K562 (cell line): ENCODE data around the gene ZNF319. TPM values are rescaled to one million over a fixed set of nuclear protein-coding genes. Genes with fewer than 3 reads are reported as not detected.
A peak's percentile ranks its signal among the peaks of the same experiment; 100 is the strongest.

Experiments
- CREB1 ChIP-seq, 2 experiments: sonication (generic) in 1 of 2; formaldehyde crosslinking in 1 of 2; IDR thresholded peaks; 2 replicates each; pipeline versions ENCODE4 v1.6.1 to v1.8.0; 2012 to 2022; ENCODE audit warnings: inconsistent platforms in 1 of 2, mild to moderate bottlenecking in 1 of 2, missing genetic modification reagents in 1 of 2, moderate library complexity in 1 of 2
- FOXJ2 ChIP-seq: fragments of 200-800 bp; sonication (Bioruptor generic); IDR thresholded peaks from 2 replicates; pipeline ENCODE4 v1.6.1; 2016; ENCODE audit warnings: missing genetic modification characterization, missing compliant biosample characterization
- GTF2B ChIP-seq: IDR thresholded peaks from 2 replicates; pipeline ENCODE4 v1.6.1; 2011; ENCODE audit not compliant: insufficient read length; ENCODE audit errors: extremely low read depth
- GTF2F1 ChIP-seq: IDR thresholded peaks from 2 replicates; pipeline ENCODE4 v1.6.1; 2011; ENCODE audit warnings: low read depth, low read length, improper control_type of control experiment
- HCFC1 ChIP-seq: IDR thresholded peaks from 2 replicates; pipeline ENCODE4 v1.6.1; 2012; ENCODE audit warnings: low read depth, low read length, improper control_type of control experiment
- HDAC1 ChIP-seq, 2 experiments: fragments of 450-650 bp; IDR thresholded peaks; 2 replicates each; pipeline ENCODE4 v1.6.1; 2016 to 2017; ENCODE audit warnings: inconsistent platforms in 1 of 2, mild to moderate bottlenecking in 1 of 2, moderate library complexity in 1 of 2
- MCM7 ChIP-seq, 2 experiments: fragments of 450-650 bp; IDR thresholded peaks; 2 replicates each; pipeline ENCODE4 v1.6.1; 2016 to 2018
- MLLT1 ChIP-seq, 2 experiments: fragments of 450-650 bp; IDR thresholded peaks; 2 replicates each; pipeline ENCODE4 v1.6.1; 2016
- MYC ChIP-seq, 2 experiments: fragments of 250-450 bp in 1 of 2; sonication (Bioruptor Pico) in 1 of 2; IDR thresholded peaks; 2 replicates each; pipeline versions ENCODE4 v1.5.1 to v1.6.1; 2012 to 2021; ENCODE audit warnings: low read depth in 2 of 2, borderline replicate concordance in 1 of 2, improper control_type of control experiment in 1 of 2, low read length in 1 of 2, mild to moderate bottlenecking in 1 of 2, moderate library complexity in 1 of 2
- PCBP1 ChIP-seq: fragments of 200-400 bp; formaldehyde crosslinking; IDR thresholded peaks from 2 replicates; pipeline ENCODE4 v1.6.1; 2018; ENCODE audit warnings: mild to moderate bottlenecking, low read depth, low read length; ENCODE audit not compliant: poor library complexity, severe bottlenecking
- PTRF ChIP-seq: fragments of 450-650 bp; IDR thresholded peaks from 2 replicates; pipeline ENCODE4 v1.6.1; 2016; ENCODE audit warnings: mild to moderate bottlenecking, missing genetic modification characterization, missing compliant biosample characterization
- RNF2 ChIP-seq: sonication (generic); IDR thresholded peaks from 2 replicates; pipeline ENCODE4 v1.6.1; 2016
- THAP12 ChIP-seq: fragments of 250-450 bp; sonication (Bioruptor Pico); IDR thresholded peaks from 2 replicates; pipeline ENCODE4 v1.9.0; 2021; ENCODE audit warnings: mild to moderate bottlenecking, inconsistent platforms
- ZBTB26 ChIP-seq: fragments of 450-650 bp; formaldehyde crosslinking; IDR thresholded peaks from 2 replicates; pipeline ENCODE4 v1.4.0; 2022; ENCODE audit warnings: missing genetic modification characterization
- ZNF699 ChIP-seq: fragments of 250-450 bp; sonication (Bioruptor Pico); IDR thresholded peaks from 2 replicates; pipeline ENCODE4 v1.8.0; 2021; ENCODE audit warnings: mild to moderate bottlenecking, moderate library complexity; ENCODE audit not compliant: insufficient replicate concordance
- polyA plus RNA-seq, 8 experiments: library from polyadenylated mRNA; depleted of rRNA in 4 of 8; stranded (reverse) in 5 of 8; unstranded in 3 of 8; fragments of >200 nt; fragmentation: Nextera tagmentation in 2 of 8; fragmentation: Illumina TruSeq in 1 of 8; extraction: Ambion mirVana in 2 of 8; extraction: Trizol in 1 of 8; gene quantifications; 2 replicates each; pipeline versions ENCODE4 v1.2.1 to v1.2.3, GENCODE V29; 2011 to 2014; ENCODE audit warnings: inconsistent platforms in 1 of 8, missing spikeins in 1 of 8
- total RNA-seq, 7 experiments: library from RNA; depleted of rRNA in 6 of 7; stranded (reverse); fragments of >200 nt in 6 of 7; fragmentation: Illumina TruSeq in 2 of 7; extraction: Trizol in 2 of 7; gene quantifications; 2 replicates each; pipeline versions ENCODE4 v1.2.1 to v1.2.3, GENCODE V29; 2011 to 2021; ENCODE audit warnings: low replicate concordance in 1 of 7
- TF ChIP-seq, protein P1 (sequence below): fragments of 450-650 bp; IDR thresholded peaks from 2 replicates; pipeline ENCODE4 v1.6.1; 2014; ENCODE audit warnings: low read depth, mild to moderate bottlenecking, moderate library complexity, borderline replicate concordance

ZNF319 gene
- total and polyA plus RNA-seq, 9 of the 15 experiments (the other 6 are each of a cell fraction or from before 2014, with no cell fraction given), result 0.20 to 5.7 (median 1.4) TPM

- no peak for TF ChIP-seq PTRF
- TF ChIP-seq GTF2B, result no peak
- TF ChIP-seq FOXJ2 (tag), result no peak
- TF ChIP-seq ZBTB26 (CRISPR knock-in tag), result no peak
- TF ChIP-seq HDAC1 (IDR thresholded peaks at IDR 0.05), result peak in 1 of 2 experiments; percentile 66; a peak in 1 of 4 replicates
- TF ChIP-seq RNF2, result no peak
- peak; percentile 3 for TF ChIP-seq THAP12 (CRISPR knock-in tag)
- no peak for TF ChIP-seq MLLT1 (IDR thresholded peaks at IDR 0.05)
- TF ChIP-seq GTF2F1, result no peak
- no peak for TF ChIP-seq ZNF699 (CRISPR knock-in tag)
- no peak for TF ChIP-seq MCM7 (IDR thresholded peaks at IDR 0.05)
- TF ChIP-seq, protein P1, sequence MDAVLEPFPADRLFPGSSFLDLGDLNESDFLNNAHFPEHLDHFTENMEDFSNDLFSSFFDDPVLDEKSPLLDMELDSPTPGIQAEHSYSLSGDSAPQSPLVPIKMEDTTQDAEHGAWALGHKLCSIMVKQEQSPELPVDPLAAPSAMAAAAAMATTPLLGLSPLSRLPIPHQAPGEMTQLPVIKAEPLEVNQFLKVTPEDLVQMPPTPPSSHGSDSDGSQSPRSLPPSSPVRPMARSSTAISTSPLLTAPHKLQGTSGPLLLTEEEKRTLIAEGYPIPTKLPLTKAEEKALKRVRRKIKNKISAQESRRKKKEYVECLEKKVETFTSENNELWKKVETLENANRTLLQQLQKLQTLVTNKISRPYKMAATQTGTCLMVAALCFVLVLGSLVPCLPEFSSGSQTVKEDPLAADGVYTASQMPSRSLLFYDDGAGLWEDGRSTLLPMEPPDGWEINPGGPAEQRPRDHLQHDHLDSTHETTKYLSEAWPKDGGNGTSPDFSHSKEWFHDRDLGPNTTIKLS, result 0 out of 2 replicates have a peak, but pooled peaks have one; percentile 31
- peak; percentile 53; the same call in 1 of the 2 replicates for TF ChIP-seq MYC (IDR thresholded peaks at IDR 0.05; ENCODE audit: low read depth, low read length)
- TF ChIP-seq MYC (CRISPR knock-in tag; IDR thresholded peaks at IDR 0.05; ENCODE audit: borderline replicate concordance, low read depth), result peak; percentile 81; the same call in 1 of the 2 replicates
- TF ChIP-seq CREB1 (IDR thresholded peaks at IDR 0.05), result peak; percentile 24; the same call in 1 of the 2 replicates
- no peak for TF ChIP-seq CREB1 (CRISPR knock-in tag; IDR thresholded peaks at IDR 0.05)
- TF ChIP-seq HCFC1, result peak; percentile 39
- TF ChIP-seq PCBP1, result peak; percentile 62
Observed at GRCh38 chr16:58000706-58001676, 519 bp upstream of the ZNF319 start, which contains the start of gene USB1 (continued).
